Measurements from ENCODE around the gene ADAMTS17.

The ADAMTS17 gene

GRCh38 chr15:100198442-100198841, 143.3 kb downstream of the ADAMTS17 start:
- DNase-seq, result no peak

DNA sequence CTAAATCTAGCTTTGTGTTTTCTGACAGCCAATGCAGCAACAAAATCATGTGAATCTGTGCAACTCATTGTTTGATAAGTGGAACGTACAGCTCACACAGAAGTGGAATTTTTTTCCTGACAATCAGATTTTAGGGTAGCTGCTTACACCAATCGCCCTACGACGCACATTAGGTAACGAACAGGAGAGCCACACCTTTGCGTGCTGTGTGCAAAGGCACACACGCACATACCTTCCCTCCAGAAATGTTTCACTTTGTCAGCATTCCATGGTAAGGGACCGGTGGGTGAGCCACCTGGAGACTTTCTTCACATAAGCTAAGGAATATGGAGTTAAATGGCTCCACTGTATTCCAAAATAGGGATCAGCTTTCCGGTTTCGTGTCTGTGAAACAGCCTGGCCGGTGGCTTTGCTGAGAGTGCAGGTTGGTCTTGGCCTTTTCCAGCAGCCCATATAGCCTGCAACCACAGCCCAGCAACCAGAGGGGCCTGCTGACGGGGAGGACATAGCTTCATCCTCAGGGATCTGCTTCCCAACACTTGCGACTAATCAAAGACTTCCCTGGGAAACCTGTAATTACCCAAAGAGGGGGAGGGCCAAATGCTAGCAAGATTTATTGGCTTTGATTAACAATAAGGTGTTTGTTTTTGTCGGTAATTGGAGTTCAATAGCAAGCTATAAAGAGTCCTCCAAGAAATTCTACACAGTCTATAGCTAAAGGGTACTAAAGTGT, 145.3 kb downstream of the ADAMTS17 start:
- no peak for DNase-seq

GRCh38 chr15:100194996-100195395, 146.8 kb downstream of the ADAMTS17 start:
- DNase-seq, result no peak

- DNase-seq, result no peak
Measured at GRCh38 chr15:100193277-100193860, 148.4 kb downstream of the ADAMTS17 start.

DNA sequence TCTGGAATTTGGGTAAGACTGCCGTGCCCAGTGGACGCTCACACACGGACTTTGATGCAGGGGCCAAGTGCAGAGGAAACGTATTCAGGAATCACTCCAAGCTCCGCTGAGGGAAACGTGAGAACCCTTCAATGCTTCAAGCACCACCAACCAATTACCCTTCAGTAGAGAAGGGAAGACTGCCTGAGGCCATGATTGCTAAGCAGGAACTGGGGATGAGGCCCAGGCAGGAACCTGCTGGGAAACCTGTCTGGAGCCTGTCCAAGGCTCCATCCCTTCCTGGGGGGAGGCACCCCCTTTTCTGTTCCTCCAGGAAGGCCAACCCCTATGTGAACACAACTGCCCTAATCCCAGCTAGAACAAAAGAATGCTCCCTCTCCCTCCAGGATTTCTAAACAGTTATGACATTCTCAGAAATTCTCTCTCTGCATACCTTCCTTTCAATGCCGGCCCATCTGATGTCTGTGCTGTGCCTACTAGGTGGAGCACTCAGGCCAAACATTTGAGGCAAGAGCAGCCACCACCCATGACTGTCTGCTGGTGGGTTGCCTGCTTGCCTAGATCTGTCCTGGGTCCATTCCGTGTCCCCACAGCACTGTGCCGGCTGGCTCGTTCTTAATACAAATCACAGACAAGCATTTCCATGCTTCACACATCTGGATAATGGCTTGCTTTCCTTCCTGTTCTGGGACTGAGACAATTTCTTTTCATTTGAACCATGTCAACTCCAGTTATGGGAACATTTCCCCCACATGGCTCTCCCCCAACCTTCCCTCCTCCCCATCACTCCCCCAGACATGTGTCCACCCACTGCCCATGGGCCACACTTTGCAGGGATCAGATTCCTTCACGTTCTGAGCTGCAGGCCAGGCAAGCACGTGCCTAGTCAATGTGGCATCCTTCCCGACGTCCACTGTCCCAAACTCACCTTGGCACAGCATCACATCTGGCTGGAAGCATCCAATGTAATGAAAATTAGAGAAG, 149.4 kb downstream of the ADAMTS17 start:
- DNase-seq, result no peak

DNA sequence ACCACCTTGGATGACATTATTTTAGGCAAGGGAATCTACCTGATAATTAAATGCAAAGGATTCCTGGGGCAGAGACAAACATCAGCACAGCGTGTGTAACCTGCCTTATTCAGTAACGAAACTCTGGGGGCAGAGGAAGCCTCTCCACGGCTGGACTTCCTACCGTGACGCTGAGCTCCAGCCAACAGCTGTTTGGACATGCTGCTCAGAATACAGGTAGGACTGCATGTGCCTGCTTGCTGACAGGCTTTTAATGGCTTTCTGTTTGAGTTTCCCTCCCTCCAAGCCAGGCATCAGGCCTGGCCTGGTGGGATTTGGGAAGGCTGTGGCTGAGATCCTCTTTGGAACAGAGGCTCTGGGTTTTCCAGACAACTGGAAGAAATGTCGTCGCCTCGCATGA, 150.6 kb downstream of the ADAMTS17 start:
- no peak for DNase-seq

DNA sequence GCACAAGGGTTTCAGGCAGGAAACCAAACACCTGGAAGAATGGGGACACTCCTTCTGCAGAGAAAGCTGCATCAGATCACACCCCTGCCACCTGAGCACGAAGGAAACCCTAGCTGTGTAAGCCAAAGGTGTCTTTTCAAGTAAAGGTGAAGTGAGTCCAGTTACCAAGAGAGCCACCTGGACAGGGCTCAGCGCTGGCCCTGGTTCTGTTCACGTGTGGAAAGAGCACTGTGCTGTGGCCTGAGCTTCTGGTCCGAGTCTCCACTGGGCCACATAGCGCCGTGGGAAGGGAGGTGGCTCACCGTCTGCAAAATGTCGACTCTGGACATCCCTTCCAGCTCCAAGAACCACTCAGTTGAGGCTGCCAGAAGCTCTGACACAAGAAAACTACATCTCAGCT, 151.1 kb downstream of the ADAMTS17 start:
- no peak for DNase-seq

DNA sequence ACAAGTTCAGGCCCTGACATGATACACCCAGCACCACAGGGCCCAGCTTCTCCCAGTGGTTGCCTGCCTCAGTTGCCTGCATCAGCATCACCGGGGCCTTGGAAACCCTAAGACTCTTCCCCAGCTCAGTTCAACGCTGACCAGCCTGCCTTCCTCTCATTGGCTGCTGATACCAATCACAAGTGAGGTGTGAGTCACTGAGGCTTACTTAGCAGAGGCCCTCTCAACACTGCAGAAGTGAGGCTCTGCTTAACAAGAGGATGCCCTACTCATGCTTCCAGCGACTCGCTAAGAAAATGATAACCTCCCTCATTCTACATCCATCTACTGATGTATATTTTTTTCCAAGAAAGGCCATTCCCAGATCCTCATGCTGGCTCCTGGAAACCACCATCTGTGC, 151.9 kb downstream of the ADAMTS17 start:
- no peak for DNase-seq

DNA sequence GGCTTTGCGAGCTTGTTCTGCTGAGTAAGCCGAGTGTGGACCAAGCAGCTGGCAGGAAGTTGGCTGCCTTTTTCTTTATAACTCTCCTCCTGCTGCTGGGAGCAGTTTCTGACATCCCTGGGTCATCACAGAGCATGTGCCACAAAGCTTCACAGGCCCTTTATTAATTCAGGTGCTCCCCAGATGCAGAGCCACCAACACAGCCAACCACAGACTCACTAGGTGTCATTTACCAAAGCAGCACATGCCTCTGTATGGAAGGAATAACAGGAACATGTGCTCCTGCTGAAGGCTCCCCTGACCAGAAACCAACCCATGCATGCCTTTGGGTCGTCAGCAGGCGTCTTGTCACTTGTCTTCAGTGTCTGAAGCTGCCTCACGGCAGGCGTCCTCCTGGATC, 152.5 kb downstream of the ADAMTS17 start:
- no peak for DNase-seq

DNA sequence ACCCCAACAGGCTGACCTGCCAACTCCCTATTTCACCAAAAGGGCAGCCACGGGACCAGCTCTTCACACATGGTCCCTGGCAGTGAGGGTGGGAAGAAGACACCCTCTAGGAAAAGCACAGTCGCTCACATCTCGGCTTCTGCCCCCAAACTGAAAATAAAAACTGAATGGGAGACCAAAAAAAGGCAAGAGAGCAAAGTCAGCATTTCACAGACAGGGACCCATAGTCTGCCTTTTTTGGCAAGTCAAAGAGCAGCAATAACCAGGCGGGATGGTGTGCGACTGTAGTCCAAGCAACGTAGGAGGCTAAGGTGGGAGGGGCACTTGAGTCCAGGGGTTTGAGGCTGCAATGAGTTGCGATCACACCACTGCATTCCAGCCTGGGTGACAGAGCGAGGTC, 154.1 kb downstream of the ADAMTS17 start:
- DNase-seq, result no peak

- DNase-seq, result no peak
Measured at GRCh38 chr15:100186960-100187359, 154.8 kb downstream of the ADAMTS17 start.

GRCh38 chr15:100186366-100186765, 155.4 kb downstream of the ADAMTS17 start:
- no peak for DNase-seq

DNA sequence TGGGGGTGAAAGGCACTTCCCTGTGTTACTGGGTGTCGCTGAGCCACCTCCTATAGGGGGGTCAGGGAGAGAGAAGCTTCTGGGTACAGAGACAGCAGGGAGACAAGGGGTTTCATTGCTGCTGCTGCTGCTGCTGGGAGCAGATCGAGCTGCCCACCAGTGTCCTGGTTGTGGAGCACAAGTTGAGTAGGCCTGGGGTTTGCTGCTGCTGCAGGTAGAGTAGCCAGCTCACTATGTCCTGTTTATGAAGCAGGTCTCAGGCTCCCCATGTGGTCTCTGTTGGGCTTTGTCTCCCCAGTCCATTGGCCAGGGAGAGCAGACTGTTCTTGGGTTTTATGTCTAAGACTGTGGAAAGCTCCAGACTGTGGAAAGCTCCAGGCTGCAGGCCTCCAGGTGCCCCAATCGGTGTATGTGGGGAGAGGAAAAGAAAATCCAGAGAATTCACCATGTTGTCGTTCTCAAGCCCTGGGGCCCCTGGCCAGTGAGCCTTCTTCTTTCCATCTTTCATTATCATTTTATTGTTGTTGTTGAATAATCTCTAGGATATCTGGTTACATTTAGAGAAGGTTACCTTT, 157.8 kb downstream of the ADAMTS17 start:
- no peak for DNase-seq

- DNase-seq, result no peak
Measured at GRCh38 chr15:100180921-100181320, 160.9 kb downstream of the ADAMTS17 start.

GRCh38 chr15:100175406-100176114, 166.2 kb downstream of the ADAMTS17 start:
- no peak for DNase-seq

GRCh38 chr15:100174904-100175275, 166.9 kb downstream of the ADAMTS17 start:
- no peak for DNase-seq

- DNase-seq, result no peak
Measured at GRCh38 chr15:100174159-100174903, 167.4 kb downstream of the ADAMTS17 start.

- DNase-seq, result no peak
Measured at GRCh38 chr15:100172356-100173024, 169.3 kb downstream of the ADAMTS17 start.

- DNase-seq, result no peak
Measured at GRCh38 chr15:100171411-100171810, 170.4 kb downstream of the ADAMTS17 start.

DNA sequence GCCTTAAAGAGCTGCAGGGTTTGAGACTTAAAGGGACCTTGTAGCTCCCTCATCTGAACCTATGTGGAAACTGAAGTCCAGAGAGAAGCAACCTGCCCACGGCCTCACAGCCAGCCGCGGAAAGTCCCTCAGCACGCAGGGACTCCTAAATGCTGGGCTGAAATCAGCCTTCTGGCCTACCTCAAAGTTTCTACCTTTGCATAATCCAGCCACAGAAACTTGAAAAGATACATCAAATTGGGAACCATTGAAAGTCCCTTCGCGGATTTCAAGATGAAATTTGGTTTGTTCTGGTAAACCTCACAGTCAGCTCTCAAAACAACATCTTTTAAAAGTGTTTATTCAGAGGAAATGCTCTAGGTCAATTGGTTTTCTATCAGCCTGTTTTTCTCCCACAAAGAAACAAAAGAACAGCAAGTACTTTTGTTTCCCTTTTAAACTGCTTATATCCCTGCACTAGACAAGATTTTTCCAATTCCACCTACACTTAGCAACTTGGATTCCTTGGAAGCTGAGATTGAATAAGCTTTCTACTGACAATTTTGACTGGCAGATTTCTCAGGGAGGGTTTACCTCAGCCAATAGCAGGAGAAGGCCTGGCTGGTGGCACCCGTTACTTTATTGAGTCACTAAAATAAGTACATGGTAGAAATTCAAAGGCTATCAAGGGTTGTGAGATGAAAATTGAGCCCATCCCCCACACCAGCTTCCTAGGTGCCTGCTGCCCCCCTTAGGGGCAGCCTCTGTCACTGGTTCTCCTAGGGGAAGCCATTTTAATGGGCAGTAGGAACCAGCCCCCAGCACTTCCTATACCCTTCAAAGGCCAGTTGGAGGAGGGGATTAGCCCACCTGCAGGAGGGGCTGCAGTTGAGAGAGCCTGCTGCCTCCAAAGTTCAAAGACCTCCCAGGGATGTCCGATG, 171.2 kb downstream of the ADAMTS17 start:
- no peak for DNase-seq
